ENCODE results near the gene C16orf74. TPM values are rescaled to one million over a fixed set of nuclear protein-coding genes. Genes with fewer than 3 reads are reported as not detected.

C16orf74 gene
- total RNA-seq, 4 donors from 2014 or later = 5.4 to 13.0 (median 7.9) TPM

GRCh38 chr16:85718682-85719081, 32.2 kb downstream of the C16orf74 start:
- H3K4me3 ChIP-seq (ENCODE audit: low read depth, poor library complexity, severe bottlenecking) = no peak overlapping the region
- 45 to 57% methylated on average over 11 of the region's 11 CpGs for WGBS, 2 donors
- TF ChIP-seq POLR2A (IDR thresholded peaks at IDR 0.05) (no peak), CTCF (IDR thresholded peaks at IDR 0.05) (no peak)
- intact Hi-C loops (cut with DNase I; ENCODE audit: low total_unique reads) = no loop called here
- no peak for DNase-seq (ENCODE audit: low spot score in 2 of 2)

- DNase-seq (ENCODE audit: low spot score in 2 of 2) = no peak
- intact Hi-C loops (cut with DNase I; ENCODE audit: low total_unique reads) = no loop called here
- H3K4me3 ChIP-seq (ENCODE audit: low read depth, poor library complexity, severe bottlenecking) = no peak overlapping the region
- WGBS, 2 donors = 44 to 45% methylated on average over 6 of the region's 6 CpGs
- TF ChIP-seq POLR2A (IDR thresholded peaks at IDR 0.05) = no peak
- no peak for TF ChIP-seq CTCF (IDR thresholded peaks at IDR 0.05)
Measured at GRCh38 chr16:85718153-85718477, 32.8 kb downstream of the C16orf74 start.

DNA sequence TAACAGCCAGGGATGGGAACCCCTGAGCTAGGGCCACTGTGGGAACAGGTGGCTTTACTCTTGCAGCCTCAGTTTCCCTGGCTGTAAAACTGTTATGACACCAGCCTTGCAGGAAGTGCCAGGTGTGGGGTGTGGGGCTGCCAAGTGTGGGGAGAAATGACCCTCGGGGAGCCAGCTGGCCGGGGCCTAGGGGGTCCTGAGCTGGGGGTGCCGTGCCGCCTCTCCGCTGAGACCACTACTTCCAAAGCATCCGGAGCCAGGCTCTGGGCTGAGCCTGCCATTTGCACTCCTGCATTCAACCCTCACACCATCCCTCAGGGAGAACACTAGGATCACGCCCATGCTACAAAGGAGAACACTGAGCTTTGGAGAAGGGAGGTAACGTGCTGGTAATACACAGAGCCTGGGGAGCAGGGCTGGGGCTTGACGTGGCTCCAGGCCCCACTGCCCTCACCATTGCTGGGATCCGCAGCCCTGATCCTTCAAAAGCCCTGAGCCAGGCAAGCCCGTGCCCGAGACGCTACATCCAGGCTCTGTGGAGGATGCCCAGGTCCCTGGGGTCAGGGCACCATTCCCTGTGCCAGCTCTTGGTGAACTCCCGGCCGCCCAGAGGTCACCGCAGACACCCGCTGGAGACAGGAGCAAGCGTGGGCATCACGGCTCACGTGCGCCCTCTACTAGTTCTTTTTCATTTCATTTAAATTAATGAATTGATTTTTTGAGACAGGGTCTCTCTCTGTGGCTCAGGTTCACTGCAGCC, 33.3 kb downstream of the C16orf74 start:
- peak; percentile 33 to 90 for DNase-seq (ENCODE audit: low spot score in 2 of 2)
- TF ChIP-seq CTCF (IDR thresholded peaks at IDR 0.05) (peak in 1 of 3 donors; percentile 51), POLR2A (IDR thresholded peaks at IDR 0.05) (no peak)
- intact Hi-C loops (cut with DNase I; ENCODE audit: low total_unique reads) = no loop called here
- 22 to 30% methylated on average over 16 to 18 of the region's 21 CpGs for WGBS, 2 donors
- no peak overlapping the region for H3K4me3 ChIP-seq (ENCODE audit: low read depth, poor library complexity, severe bottlenecking)

GRCh38 chr16:85716680-85717038, 34.2 kb downstream of the C16orf74 start:
- TF ChIP-seq CTCF (IDR thresholded peaks at IDR 0.05) = no peak
- TF ChIP-seq POLR2A (IDR thresholded peaks at IDR 0.05) = no peak
- 22 to 42% methylated on average over 3 of the region's 3 CpGs for WGBS, 2 donors
- intact Hi-C loops (cut with DNase I; ENCODE audit: low total_unique reads) = no loop called here
- no peak overlapping the region for H3K4me3 ChIP-seq (ENCODE audit: low read depth, poor library complexity, severe bottlenecking)
- no peak for DNase-seq (ENCODE audit: low spot score in 2 of 2)

DNA sequence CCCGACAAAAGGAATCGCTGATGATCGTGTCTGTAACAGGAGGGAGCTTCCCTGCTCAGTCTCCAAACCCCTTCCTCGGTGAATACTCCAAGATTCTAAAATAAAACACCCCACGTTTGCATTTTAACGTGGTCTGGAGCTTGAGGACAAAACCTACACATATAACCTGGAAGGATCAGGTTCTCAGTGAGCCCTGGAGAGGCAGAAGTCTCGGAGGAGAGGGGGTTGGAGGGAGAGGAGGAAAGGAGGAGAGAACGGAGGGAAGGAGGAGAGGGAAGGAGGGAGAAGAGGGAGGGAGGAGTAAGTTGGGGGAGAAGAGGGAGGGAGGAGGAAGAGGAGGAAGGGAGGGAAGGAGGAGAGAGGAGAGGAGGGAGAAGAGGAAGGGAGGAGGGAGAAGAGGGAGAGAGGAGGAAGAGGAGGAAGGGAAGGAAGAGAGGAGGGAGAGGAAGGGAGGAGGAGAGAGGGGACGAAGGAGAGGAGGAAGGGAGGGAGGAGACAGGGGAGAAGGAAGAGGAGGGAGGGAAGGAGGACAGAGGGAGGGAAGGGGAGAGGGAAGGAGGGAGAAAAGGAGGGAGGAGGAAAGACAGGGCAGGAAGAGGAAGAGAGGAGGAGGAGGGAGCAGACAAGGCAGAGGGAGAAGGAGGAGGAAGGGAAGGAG, 34.7 kb downstream of the C16orf74 start:
- DNase-seq (ENCODE audit: low spot score in 2 of 2) = no peak
- H3K4me3 ChIP-seq (ENCODE audit: low read depth, poor library complexity, severe bottlenecking) = no peak overlapping the region
- intact Hi-C loops (cut with DNase I; ENCODE audit: low total_unique reads) = no loop called here
- 23 to 28% methylated on average over 9 of the region's 9 CpGs for WGBS, 2 donors
- no peak for TF ChIP-seq CTCF (IDR thresholded peaks at IDR 0.05)
- no peak for TF ChIP-seq POLR2A (IDR thresholded peaks at IDR 0.05)
